GM19035 (cell line): ENCODE data around the gene ATF6B.
"Not testable (repeated sequence)": the region's sequence is repeated elsewhere in the genome, so short reads cannot be mapped to it uniquely, and the experiment has no call there.

Experiments
- ATAC-seq: cut with Tn5 transposase; IDR thresholded peaks from one replicate; pipeline ENCODE4 v1.9.1; 2021; ENCODE audit not compliant: unreplicated experiment

Gene ATF6B

DNA sequence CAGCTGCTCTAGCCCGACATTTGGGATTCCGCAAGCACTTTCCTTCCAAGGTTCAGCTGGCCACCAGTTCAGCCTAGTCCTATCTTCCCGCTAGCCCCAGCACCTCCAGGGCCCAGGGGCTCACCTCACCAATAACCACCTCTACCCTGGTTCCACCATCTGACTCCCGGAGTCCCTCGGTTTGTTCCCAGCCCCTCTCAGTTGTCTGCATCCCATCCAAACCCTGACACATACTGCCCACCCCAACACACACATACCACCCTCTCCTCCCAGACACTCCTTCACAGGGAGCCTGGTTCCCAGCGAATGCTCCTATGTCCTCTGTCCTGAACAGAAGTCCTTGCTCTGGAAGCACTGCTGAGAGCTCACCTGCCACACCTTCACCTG, 19.3 kb downstream of the ATF6B start:
- ATAC-seq: no peak

DNA sequence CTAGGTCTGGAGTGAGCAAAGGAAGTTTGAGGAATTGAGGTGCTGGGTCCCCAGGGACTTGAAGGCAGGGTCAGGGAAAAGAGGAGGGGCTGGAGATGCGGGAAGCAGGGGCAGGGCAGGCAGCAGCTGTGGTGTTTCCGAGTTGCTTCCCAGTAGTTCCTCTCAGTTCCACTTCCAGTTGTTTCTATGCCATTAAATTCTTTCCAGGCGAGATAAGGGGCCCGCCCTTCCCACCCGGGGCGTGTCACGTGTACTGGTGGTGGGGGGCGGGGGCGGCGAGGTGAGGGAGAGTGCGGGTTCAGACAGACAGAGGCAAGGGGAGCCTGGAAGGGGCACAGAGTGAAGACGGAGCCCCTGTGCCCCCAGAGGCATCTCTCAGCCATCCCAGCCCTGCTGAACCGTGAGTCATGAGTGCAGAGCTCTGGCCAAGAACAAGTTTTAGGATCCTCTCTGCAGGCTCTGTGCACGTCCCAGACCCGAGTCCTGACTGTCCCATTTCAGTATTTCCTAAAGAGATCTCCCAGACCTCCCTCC, 19.9 kb downstream of the ATF6B start:
- ATAC-seq: no peak

DNA sequence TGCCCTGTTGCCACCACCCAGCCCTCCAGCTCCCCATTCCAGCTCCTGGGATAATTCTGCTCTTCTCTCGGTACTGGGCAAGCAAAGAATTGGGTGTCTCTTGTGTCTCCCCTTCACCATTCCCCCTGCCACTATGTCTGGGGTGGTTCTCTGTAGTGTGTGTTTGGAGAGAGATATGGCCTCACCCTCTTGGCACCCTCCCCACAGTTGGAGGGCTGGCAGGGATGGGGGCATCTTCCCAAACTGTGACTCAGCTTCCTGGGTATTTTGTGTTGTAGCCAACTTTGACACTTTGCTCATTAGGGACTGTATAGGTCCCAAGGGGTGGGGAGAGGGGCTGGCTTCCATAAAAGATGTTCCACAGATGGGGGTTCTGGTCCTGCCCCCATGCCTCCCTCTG, 20.6 kb downstream of the ATF6B start:
- ATAC-seq: no peak

DNA sequence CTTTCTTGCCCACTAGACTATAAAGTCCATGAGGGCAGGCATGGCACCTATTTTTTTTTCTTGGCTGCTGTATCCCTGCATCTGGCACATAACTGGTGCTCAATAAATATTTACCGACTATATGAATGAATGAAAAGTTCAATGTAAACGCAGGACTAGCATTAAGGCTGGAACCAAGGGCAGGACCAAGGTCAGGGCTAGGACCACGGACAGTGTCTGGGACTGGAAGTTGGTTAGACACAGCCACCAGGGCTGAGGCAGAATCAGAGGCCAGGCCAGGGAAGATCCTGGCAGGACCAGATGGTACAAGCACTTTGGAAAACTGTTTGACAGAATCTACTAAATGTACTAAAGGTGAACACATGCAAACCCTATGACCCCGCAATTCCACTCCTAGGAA, 22.6 kb downstream of the ATF6B start:
- no peak for ATAC-seq

DNA sequence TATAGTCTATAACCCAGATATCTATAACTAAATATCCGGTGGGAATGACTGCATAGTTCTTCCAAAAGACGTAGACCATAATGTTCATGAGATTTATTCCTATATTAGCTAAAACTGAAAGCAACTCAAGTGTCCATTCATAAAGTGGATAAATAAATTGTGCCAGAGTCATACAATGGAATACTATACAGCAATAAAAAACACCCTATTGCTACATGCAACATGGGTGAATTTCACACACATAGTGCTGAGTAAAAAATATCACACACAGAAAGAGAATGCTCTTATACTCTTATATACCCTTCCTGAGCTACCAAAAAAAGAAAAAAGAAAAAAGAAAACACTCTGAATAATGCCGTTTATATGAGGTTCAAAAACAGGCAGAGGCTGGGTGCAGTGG, 25.8 kb downstream of the ATF6B start:
- ATAC-seq: no peak

DNA sequence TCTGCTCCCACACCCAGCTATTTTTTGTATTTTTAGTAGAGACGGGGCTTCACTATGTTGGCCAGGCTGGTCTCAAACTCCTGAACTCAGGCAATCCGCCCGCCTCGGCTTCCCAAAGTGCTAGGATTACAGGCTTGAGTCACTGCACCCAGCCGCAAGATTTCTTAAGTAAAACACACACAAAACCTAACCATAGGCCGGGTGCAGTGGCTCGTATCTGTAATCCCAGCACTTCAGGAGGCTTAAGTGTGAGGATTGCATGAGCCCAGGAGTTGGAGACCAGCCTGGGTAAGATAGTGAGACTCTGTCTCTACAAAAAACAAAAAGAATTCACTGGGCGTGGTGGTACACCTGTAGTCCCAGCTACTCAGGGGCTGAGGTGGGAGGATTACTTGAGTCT, 27.8 kb downstream of the ATF6B start:
- ATAC-seq: not testable (repeated sequence)

DNA sequence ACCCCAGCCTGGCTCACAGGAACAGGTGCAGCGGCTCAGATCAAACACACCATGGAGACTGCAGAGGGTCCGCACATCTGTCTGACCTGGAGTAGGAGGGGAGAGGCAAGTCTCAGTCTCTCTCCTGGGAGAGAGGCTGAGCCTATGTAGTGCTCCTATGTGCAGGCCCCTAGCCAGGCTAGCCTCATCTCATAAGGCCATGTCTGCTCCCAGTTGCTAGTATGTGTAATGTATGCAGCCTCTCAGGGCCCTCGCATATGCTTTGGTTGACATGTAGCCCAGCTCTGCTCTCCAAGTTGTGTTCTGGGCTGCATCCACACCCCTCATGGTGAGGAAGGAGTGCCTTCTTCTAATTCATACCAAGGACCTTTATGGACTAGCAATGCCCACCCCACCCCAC, 30.7 kb downstream of the ATF6B start:
- no peak for ATAC-seq

DNA sequence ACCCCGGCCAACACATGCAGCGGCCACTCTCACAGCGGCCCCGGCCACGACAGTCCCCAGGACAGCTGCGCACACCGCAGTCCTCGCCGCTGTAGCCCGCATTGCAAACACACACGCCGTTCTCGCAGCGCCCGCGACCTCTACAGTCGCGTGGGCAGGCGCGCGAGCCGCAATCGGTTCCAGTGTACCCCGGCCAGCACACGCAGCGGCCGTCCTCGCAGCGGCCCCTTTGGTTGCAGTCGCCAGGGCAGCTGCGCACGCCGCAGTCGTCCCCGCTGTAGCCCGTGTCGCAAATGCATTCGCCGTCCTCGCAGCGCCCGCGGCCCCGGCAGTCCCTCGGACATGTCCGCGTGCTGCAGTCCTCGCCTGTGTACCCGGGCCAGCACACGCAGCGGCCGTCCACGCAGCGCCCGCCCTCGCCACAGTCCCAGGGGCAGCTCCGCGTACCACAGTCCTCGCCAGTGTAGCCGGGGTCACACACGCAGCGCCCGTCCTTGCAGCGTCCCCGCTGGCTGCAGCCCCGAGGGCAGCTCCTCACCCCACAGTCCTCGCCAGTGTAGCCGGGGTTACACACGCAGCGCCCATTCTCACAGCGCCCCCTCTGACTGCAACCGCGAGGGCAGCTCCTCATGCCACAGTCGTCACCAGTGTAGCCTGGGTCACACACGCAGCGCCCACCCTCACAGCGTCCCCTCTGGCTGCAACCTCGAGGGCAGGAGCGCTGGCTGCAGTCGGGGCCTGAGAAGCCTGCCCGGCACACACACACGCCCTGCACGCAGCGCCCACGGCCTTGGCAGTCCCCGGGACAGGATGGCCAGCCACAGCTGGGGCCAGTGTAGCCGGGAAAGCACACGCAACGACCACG, 31.4 kb downstream of the ATF6B start:
- no peak for ATAC-seq

DNA sequence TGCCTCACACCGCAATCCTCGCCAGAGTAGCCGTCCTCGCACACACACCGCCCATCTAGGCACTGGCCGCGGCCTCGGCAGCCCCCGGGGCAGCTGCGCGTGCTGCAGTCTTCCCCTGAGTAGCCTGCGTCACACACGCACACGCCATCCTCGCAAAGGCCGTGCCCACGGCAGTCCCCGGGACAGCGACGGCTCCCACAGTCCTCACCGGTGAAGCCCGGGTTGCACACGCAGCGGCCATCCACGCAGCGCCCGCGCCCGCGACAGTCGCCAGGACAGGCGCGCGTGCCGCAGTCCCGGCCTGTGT, 32.0 kb downstream of the ATF6B start:
- no peak for ATAC-seq

DNA sequence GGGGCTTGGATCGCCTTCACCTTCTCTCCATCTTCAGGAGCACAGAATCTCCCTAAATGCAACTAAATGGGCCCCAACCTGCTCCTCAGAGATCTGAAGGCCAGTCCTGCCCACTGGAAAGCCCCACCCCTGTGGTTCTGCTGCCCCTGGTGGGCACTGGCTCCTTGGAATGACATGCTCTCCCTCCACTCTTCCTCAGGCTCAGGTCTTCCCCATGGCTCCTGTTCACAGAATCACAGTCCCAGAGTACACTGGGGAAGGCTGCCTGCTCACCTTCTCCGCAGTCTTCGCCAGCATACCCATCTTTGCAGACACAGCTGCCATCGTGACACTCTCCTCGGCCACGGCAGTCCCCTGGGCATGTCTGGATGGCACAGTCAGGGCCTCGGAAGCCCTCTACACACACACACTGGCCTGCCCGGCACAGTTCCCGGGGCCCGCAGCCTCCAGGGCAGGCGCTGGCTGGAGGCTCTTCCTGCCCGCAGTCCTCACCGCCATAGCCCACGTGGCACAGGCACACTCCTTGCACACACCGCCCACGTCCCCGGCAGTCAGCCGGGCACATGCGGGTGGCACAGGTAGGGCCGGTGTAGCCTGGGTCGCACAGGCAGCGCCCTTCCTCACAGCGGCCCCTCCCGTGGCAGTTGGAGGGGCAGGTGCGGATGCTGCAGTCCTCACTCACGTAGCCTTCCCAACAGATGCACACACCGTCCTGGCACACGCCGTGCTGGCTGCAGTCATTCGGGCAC, 32.5 kb downstream of the ATF6B start:
- no peak for ATAC-seq

DNA sequence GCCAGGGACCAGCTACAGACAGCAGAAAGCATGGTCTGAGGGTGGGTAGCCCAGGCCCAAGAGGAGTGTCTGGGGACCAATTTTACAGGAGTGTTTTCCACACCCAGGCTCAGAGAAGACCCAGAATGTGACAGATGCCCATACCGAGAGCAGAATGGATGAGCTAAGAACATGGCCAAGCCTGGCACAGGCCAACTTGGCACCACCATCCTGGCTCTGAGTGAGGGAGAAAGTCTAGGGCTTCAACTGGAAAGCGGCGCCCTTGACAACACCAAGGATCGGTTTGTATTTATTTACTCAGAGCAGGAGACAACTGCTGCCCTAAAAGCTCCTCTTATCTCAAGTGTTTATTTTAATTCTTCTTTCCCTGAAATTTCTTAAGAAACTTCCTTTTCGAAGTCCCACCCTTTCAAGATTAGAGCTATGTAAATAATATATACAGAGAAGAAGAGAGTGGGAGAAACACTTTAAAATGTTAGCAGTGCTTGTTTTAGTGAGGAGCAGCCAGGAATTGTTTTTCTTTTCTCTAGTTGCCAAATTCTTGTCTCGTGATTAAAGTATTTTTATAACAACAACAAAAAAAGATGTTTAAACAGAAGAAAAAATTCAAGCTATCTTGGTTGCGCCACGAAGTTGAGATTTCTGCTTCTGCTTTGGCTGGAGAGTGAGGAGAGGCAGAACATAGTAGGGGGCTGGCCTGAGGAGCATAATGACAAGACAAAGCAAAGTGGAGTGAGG, 35.1 kb downstream of the ATF6B start:
- no peak for ATAC-seq

DNA sequence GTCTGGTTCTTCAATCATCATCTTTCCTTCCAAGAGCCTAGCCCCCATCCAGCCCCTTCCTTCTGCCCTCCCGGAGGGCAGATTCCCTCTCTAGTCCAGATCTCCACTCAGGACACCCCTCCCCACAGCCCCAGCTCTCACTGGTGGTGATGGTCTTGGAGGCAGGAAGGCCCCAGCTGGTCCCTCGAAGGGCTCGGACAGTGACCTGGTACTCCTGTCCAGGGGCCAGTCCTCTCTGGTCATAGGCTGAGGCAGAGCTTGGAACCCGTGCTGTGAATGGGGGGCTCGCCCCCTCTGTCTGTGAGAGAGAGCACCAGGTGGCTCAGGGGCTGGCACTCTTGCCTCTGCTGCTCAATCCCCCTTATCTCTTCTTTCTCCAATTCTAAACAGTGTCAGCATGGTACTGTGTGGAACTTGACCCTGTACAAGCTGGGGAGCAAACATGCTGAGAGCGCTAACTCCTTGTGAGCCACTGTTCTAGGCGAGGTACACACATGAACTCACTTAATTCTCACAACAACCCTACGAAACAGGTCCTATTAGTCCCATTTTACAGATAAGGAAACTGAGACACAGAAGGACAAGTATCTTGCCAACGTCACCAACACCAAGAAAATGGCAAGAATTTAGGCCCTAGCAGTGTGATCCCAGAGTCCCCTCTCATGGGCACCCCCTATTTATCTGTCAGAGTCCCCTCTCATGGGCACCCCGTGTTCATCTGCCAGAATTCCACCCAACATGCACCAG, 38.8 kb downstream of the ATF6B start:
- ATAC-seq: no peak

DNA sequence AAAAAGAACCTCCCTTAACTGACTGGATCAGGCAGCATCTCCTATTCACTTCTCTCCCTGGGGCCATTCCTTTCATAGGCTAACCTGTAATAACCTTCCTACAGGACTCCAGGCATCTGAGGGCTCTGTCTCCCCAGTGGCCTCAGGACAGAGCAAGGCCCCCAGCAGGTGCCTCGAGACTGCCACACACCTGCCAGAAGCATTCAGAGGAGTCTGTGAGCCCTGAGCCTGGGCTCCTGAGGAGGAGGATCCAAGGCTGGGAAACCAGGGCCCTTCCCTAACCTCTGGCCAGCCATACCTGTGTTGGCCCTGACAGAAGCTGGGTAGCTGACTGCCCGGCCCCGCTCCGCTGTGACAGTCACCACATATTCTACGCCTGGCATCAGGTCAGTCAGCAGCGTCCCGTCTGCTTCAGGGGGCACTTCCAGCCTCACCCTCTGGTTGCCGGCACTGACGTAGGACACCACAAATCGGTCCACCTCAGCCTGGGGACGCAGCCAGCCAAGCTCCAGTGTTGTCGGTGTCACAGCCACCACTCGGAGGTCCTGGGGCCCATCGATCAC, 39.5 kb downstream of the ATF6B start:
- ATAC-seq: no peak

DNA sequence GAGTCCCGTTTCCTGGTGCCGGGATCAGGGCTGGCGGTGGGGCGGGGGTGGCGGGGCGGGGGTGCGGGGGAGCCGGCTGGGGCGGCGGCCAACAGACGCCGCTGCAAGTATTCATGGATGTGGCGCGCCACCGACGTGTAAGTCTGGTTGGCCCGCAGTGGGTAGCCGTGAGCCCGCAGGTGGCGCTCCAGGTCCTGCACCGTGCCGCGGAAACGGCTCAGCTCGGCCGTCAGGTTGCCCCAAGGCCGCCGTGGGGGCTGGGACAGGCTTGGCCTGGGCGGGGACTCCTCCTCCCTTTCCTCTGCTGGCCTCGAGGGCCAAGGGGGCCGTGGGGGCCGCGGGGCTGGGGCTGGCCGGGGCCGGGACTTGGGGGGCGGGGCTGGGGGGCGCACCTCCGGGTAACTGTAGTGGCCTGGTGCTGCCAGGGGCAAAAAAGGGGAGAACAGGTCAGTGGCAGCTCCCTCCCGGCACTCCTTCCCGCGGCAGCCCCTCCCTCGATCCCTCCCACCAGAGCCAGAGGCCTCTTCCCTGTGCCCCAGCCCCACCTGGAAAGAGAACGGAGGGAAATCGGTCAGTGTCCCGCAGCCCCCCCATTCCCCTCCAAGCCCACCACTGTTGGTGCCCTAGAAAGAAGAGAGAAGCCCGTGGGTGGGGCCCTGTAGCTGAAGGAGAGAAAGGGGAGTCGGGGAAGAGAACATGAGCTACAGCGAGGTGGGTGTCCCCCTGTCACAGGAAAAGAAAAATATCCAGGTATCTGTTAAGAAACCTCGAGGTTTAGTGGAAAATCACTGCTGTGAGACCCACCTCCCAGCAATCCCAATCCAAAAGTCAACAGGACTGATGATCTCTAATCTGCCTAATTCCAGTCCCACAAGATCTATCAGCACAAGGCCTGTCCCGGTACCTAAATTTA, 40.2 kb downstream of the ATF6B start:
- no peak for ATAC-seq

DNA sequence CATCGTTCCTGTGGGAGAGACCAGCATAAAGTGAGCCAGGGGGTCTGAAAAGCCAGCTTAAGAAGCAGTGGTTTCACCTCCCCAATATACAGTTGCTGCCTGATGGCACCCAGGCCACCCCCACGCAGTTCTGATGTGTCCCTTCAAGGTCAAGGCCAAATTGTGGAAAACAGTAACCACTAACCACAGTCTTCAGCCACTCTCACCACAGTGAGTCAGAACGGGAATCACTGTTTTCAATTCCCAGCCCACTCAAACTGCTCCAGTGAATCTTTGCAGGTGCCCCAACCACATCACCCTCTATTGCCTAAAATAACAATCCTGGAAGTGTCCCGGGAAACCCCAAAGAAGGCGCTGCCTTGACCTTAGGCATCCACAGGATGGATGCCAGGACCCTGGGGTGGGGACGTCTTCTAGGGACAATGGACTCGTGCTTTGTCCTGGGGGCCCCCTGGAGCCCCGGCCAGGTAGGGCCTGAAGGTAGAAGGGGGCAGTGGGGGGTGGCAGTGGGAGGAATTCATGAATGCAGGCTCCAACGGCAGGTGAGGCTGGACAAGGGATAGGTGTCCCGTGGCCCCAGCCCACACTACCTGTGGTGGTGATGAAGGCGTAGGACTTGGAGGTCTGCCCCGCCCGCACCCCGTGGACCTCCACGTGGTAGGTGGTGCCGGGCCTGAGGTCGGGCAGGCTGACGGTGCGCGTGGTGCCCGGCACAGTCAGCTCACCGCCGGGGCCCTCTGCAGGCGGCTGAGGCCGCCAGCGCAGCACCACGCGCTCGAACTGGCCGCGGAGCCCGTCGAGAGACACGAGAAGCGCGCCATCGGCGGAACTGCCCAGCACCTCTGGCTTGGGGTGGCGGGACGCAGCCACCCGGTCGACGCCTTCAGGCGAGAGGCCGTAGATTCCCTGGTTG, 41.1 kb downstream of the ATF6B start:
- no peak for ATAC-seq

DNA sequence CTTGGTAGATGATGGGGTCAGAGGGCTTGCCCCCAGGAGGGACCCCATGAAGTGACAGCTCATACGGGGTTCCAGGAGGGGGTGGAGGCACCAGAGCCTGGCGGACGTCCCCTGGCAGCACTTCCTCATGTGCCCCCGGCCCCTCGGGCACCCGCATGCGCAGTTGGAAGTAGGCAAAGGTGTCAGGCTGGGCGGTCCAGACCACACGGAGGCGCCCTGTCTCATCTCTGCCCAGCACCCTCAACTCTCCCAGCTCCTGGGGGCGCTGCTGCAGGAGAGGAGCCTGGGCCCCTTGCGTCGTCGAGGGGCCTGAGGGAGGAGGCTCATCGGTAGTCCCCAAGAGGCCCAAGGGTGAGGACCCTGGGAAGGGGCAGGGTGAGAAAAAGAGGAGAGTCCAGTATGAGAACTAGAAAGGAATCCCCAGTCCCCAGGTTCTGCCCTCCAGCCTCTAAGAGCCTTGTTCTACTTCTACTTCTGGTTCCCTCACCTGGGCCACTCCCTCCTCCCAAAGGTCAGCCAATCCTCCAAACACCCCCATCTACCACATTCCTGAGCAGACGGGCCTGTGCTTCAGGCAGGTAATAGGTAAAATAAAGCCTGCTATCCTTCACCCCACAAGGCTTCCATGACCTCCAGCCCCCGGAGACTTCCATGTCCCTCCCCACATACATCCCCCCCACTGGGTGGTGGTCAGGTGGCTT, 42.1 kb downstream of the ATF6B start:
- no peak for ATAC-seq

DNA sequence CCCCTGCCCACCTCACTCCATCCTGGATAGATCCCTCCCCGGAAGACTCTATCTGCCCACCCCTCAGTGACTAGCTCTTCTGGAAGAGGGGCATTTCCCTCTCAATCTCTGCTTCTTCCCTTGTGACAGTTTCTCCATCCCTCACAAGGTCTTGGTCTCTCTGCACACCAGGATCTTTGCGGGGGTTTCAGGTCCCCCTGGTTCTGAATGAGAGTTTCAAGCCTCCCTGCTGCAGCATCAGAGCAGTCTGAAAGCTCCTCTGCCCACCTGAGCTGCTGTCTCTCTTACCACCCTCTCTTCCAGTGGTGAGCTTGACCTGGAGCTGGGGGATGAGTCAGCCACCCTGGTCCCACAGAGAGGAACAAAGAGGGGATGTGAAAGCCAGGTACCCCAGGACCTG, 43.3 kb downstream of the ATF6B start:
- no peak for ATAC-seq
